ENCODE measurements around the gene MYLIP. TPM values are rescaled to one million over a fixed set of nuclear protein-coding genes. Genes with fewer than 3 reads are reported as not detected.

Gene MYLIP
- total and polyA plus RNA-seq, 2 of the 13 experiments (the other 11 are each of a cell fraction or from before 2014, with no cell fraction given): 3.4 to 10.8 TPM

- no peak for TF ChIP-seq ZFP91 (CRISPR knock-in tag; IDR thresholded peaks at IDR 0.05; ENCODE audit: borderline replicate concordance)
Observed at GRCh38 chr6:16098211-16098610, 30.7 kb upstream of the MYLIP start (continued).

- WGBS (ENCODE audit: low lambda C conversion rate): 1% methylated on average over 3 of the region's 3 CpGs
- BruUV-seq (replicated peaks): no TSS peak
- H3K4me1 ChIP-seq (ENCODE audit: insufficient read depth, low read length): no peaks in the 10 kb centered on the region
- no peaks in the 10 kb centered on the region for H3K27me3 ChIP-seq (ENCODE audit: control insufficient read depth in 1 of 2, insufficient read depth in 2 of 2, low read length in 2 of 2)
- H3K36me3 ChIP-seq (replicated peaks in 1 of 2; ENCODE audit: control insufficient read depth in 1 of 2, insufficient read depth in 2 of 2, low read length in 2 of 2): no peaks in the 10 kb centered on the region
- intact Hi-C loops (cut with micrococcal nuclease; ENCODE audit: unreplicated experiment): no loop called here
- DNase-seq (ENCODE audit: low spot score) (no peak), FAIRE-seq (peak; percentile 40), ATAC-seq (no peak)
- H3K79me2 ChIP-seq (ENCODE audit: insufficient read depth, low read length): no peaks in the 10 kb centered on the region
- CTCF ChIA-PET (ENCODE audit: low intra/inter-chr PET ratio, low total read pairs): no interaction called here
- no peak overlapping the region for H2AFZ ChIP-seq (ENCODE audit: low read length)
- POLR2A ChIA-PET: no interaction called here
- H3K9me3 ChIP-seq (ENCODE audit: low read length): no peaks in the 10 kb centered on the region
- 0 out of 2 replicates have a peak, but pooled peaks have one; percentile 55 for TF ChIP-seq NR2F6 (IDR thresholded peaks at IDR 0.05)
- TF ChIP-seq NR2F6 (CRISPR knock-in tag; IDR thresholded peaks at IDR 0.05): no peak
- TF ChIP-seq MED13 (CRISPR knock-in tag; IDR thresholded peaks at IDR 0.05): no peak
- peak; percentile 47 for TF ChIP-seq HNF4A (CRISPR knock-in tag; IDR thresholded peaks at IDR 0.05)
- TF ChIP-seq ELF3 (CRISPR knock-in tag; IDR thresholded peaks at IDR 0.05): no peak
- TF ChIP-seq SRY (CRISPR knock-in tag; IDR thresholded peaks at IDR 0.05): no peak
- 0 out of 2 replicates have a peak, but pooled peaks have one; percentile 14 for TF ChIP-seq NR2C2 (CRISPR knock-in tag; IDR thresholded peaks at IDR 0.05; ENCODE audit: borderline replicate concordance)
- TF ChIP-seq HHEX (CRISPR knock-in tag; IDR thresholded peaks at IDR 0.05): no peak
- in situ Hi-C loops (cut with HindIII; ENCODE audit: extremely low pct_ligation_motif_present, low pct_unique_long_range_greater_than_20kb): no loop called here
- H4K20me1 ChIP-seq (ENCODE audit: insufficient read depth, low read length): no peaks in the 10 kb centered on the region
- H3K9ac ChIP-seq (ENCODE audit: insufficient read depth, low read depth, low read length): no peak overlapping the region
- H3K27ac ChIP-seq (ENCODE audit: extremely low read length, insufficient read depth, low read length): no peak overlapping the region
- no peak overlapping the region for H3K4me3 ChIP-seq (replicated peaks in 1 of 3; ENCODE audit: insufficient read depth in 1 of 3, low read depth in 2 of 3, low read length in 3 of 3)
- H3K4me2 ChIP-seq (ENCODE audit: low read depth, low read length): no peak overlapping the region
Observed at GRCh38 chr6:16102208-16102607, 26.7 kb upstream of the MYLIP start.
